HG03378 (cell line): ENCODE results near the gene LDLRAD2.

Experiments used
- ATAC-seq: cut with Tn5 transposase; IDR thresholded peaks from one replicate; pipeline ENCODE4 v1.9.1; 2021; ENCODE audit warnings: mild to moderate bottlenecking, moderate library complexity; ENCODE audit not compliant: unreplicated experiment

Gene LDLRAD2

DNA sequence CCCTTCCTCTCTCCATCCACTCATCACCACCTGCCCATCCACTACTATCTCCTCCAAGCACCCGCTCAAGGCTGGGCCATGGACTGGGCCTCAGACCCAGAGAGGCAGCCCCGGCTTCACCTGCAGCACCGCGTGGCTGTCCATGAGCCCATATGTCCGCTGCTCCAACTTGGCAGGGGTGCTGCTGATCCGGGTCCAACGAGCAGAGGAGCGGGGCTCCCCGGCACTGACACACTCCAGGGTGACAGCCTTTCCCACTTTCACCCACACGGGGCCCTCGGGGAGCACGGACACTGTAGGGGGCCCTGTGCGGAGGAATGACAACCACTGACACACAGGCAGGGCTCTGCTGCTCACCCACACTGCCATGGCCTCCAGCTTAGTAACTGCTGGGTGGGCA, 28.9 kb downstream of the LDLRAD2 start:
- no peak for ATAC-seq

DNA sequence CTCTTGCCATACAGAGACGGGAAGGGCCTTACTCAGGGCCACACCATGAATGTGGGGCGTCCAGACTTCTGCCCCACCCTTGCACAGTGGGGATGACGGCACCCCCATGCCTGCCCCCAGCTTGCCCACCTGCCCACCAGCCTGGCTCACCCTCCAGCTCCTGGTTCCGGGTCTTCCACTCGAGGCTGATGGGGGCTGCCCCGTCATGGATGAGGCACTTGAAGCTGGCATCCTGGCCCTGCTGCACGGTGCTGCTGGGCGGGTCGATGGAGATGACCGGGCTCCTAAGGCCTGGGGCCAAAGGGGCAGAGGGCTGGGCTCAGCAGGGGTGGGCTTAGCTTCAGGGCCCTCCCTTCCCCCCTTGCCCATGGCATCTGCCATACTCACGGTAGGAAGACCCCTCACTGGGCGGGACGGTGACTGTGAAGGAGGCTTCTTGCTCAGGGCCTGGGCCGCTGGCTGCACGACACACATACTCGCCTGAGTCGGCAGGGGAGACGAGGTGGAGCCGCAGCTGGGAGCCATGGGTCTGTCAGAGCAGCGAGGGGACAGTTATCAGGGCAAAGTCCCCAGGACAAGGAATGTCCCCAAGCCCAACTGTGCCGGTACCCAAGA, 29.9 kb downstream of the LDLRAD2 start:
- no peak for ATAC-seq

DNA sequence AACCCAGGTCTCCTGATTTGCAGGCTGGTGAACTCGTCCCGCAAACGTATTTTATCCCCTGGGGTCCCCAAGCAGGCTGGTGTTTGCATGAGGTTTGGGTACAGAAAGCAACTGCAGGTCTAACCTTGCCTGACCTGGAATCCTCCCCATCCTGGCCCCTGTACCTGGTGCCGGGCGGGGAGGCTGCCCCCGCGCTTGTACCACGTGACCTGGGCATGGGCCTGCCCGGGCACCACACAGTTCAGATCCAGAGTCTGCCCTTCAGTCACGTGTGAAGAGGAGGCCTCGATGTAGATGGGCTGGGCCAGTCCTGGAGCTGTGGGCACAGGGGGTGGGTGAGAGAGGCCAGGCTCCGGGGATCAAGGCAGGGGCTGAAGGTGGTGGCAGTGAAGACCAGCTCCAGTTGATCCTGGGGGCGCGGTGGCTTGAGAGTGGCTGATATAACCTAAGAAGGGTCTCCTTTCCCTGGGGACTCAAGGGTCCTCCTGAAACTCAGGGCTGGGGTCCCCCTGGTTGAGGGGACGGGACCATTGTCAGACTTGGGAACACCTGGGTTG, 30.6 kb downstream of the LDLRAD2 start:
- no peak for ATAC-seq

DNA sequence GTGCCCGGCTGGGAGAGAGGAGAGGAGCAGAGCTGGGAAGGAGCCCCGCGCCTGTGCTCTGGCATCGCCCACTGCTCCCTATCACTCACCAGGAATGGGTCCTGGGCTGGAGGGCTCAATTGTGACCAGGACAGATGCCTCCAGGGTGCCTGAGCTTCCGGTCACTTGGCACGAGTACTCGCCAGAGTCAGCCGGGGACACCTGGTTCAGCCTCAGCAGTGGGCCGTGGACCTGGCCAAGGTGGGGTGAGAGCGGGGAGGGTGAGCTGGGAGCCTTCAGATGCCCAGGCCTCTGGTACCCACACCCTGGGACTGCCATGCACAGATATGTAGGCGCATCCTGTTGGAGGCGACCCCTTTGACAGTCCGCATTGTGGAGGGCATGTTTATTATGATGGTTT, 31.1 kb downstream of the LDLRAD2 start:
- no peak for ATAC-seq

DNA sequence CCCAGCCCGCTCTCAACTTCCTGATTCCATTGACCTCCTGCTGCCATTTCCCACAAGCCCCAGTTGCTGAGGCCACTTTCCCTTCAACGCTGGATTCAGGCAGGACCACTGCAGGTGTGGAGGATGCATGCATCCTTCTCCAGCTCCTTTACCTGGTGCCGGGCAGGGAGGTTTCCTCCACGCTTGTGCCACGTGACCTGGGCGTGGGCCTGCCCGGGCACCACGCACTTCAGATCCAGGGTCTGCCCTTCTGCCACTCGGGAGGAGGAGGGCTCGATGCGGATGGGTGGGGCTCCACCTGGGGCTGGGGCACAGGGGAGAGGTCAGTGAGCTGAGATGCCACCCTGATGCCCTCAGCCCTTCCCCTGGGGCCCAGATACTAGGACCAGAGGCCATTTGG, 31.9 kb downstream of the LDLRAD2 start:
- no peak for ATAC-seq

DNA sequence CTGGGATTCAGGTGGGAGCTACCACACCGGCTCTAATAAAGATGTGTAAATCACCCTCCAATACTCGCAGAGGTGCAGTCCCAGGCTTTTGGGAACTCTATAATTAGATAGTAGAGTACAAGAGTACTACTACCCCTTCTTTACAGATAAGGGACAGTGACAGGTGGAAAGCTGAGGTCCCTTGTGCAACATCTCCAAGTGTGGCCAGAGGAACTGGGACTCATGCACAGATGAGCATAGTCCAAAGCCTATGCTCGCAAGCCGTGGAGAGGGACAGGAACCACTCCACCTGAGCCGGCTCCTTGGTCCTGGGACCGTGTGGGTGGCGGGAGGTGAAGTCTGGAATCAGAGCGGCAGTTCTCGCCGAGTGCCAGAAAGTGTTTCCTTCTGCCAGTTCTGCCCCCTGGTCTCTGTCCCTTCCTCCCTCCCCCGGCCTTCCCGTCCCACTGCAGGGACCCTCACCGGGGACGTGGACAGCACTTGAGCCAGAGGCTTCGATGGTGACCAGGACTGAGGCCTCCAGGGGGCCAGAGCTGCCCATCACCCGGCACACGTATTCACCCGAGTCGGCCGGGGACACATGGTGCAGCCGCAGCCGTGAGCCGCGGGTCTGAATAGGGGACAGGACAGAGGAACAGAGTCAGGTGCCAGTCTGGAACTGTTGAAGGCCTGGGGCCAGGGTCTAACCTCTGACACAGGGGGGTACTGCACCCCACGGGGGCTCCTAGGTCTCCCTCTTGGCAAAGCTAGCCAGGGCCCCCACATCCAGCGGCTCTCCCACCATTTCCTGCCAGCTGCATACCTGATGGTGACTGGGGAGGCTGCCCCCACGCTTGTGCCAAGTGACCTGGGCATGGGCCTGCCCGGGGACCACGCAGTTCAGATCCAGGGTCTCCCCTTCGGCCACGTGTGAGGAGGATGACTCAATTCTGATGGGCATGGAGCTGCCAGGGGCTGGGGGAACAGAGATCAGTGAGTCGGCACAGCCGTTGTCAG, 33.9 kb downstream of the LDLRAD2 start:
- no peak for ATAC-seq

DNA sequence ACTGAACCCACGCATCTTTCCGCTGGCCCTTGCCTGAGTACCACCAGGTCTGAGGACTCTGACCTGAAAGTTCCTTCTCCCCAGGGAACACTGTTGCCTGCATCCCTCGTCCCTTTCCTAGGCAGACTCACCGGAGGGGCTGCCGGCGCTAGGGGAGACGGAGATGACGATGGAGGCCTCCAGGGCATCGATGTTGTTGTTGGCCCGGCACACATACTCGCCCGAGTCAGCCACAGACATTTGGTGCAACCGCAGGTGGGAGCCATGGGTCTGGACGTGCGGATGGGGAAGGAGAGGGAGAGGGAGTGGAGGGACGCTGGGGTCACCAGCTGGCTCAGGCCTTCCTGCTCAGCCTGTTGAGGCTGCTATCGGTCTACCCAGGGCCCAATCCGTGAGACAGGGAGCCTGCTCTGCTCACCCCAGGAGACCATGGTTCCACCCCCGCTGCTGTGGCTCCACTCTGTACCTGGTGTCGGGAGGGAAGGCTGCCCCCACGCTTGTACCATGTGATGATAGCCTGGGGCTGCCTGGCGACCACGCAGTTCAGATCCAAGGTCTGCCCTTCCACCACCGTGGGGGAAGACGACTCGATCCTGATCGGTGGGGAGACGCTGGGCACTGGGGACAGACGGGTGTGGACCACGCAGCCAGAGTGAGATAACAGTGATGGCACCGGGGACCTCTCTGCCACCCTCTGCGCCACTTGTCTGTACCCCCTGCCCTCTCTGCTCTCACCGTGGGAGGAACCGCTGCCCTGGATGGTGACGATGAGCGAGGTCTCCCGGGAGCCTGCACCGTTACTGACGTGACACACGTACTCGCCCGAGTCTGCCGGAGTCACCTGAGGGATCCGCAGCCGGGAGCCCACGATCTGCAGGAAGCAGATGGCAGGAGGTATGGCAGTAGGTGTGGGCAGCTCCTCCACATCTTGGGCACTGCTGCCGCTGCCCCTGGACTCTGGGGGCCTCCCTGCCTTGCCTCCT, 35.4 kb downstream of the LDLRAD2 start:
- ATAC-seq, result no peak

DNA sequence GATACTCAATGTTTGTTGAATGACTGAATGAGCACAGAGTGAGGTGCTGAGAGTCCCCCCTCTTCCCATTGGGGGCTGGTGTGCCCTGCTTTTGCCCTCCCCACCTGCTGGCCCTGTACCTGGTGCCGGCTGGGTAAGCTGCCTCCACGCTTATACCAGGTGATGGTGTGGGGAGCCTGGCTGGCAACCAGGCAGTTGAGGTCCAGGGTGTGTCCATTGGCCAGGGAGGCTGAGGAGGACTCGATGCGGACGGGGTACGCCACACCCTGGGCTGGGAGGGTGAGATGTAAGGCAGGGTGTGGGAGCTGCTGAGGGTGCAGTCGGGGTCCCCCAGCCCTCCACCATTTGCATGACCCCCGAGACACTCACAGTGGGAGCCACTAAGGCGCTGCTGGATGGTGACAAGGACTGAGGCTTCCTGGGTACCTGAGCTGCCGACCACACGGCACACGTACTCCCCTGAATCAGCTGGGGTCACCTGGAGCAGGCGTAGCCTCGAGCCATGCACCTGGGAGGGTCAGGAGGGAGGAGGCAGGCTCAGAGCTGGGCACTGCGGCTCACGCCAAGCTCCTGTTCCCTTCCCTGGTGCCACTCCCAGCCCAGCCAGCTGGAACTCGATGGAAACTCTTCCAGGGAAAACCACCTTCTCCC, 36.6 kb downstream of the LDLRAD2 start:
- ATAC-seq, result no peak

DNA sequence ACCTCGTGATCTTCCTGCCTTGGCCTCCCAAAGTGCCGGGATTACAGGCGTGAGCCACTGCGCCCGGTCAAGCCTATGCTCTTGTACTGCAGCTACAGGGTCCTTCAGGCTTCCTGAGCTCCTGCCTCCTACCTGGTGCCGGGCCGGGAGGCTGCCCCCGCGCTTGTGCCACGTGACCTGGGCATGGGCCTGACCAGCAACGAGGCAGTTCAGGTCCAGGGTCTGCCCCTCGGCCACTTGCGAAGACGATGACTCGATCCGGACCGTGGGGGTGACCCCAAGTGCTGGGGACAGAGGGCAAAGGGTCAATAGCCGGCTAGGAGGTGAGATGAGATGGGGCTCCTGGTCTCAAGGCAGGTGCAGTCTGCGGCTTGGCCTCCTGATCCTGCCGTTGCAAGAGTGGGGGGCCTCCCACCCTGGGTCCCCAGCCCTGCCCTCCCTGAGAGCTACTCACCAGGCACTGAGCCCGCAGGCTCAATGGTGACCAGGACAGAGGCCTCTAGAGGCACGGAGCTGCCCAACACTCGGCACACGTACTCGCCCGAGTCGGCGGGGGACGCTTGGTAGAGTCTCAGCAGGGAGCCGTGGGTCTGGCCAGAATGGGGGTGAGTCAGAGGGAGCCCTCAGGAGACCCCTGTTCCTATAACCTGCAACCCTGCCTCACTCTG, 38.0 kb downstream of the LDLRAD2 start:
- no peak for ATAC-seq

DNA sequence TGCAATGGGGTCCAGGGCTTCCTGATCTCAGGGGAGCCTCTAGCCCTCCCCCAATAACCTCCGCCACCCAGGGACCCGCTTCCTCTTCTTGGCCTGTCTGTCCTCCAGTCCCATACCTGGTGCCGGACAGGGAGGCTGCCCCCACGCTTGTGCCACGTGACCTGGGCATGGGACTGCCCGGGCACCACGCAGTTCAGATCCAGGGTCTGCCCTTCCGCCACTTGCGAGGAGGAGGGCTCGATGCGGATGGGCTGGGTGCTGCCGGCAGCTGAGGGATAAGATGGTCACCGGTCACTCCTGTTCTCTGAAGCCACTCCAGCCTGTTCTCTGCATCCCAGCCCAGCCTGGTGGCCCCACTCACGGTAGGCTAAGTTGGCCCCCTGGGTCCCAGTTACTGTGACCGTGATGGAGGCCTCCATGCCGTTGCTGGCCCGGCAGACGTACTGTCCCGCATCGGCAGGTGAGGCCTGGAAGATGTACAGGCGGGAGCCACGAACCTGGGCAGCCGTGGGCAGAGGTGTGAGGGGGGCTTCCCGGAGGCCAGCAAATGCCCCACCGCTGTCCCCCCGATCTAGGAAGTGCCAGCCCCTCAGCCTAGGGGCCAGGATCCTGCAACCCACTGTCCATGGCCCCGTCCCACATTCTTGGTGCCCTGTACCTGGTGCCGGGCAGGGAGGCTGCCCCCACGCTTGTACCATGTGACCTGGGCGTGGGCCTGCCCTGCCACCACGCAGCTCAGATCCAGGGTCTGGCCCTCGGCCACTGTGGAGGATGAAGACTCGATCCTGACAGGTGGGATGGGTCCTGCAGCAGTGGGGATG, 39.6 kb downstream of the LDLRAD2 start:
- no peak for ATAC-seq

DNA sequence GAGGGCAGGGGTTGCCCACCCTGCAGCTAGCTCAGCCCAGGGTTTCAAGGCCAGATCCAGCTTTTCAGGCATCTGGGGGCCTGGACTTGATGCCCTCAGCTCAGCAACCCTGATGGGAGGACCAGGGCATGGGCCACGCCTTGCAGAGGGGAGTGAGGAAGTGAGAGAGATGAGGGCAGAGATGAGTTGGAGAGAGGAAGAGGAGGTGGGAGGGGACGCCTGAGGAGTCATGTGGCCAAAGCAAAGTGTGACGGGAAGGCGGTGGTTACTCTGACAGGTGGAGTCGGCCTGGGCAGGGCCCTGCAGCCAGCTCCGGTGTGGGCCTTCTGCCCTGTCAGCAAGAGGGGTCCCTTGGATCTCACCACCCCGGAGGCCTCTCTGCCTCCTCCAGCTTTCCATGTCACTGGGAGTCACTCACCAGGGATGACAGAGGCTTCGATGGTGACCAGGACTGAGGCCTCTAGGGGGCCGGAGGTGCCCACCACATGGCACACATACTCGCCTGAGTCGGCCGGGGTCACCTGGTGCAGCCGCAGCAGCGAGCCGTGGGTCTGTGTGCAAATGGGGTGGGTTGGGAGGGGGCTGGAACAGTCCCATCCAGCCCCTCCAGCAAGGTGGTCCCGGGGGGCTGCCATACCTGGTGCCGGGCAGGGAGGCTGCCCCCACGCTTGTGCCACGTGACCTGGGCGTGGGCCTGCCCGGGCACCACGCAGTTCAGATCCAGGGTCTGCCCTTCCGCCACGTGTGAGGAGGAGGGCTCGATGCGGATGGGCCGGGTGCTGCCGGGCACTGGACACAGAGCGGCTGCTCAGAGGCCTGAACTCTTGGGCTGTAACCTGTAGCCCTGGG, 40.4 kb downstream of the LDLRAD2 start:
- ATAC-seq, result no peak

DNA sequence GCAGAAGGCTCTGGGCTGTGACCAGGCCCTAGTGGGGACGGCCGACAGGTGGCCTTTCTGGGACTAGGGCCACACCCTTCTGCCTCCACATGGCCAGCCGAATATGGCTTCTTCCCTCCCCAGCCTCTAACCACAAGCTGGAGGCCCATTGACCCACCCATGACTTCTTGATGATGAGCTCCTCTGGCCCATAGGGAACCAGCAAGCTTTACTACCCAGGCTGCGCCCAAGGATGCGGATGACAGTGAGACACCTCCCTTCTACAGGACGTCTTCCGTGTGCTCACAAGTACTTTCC, 41.0 kb downstream of the LDLRAD2 start:
- ATAC-seq, result no peak

DNA sequence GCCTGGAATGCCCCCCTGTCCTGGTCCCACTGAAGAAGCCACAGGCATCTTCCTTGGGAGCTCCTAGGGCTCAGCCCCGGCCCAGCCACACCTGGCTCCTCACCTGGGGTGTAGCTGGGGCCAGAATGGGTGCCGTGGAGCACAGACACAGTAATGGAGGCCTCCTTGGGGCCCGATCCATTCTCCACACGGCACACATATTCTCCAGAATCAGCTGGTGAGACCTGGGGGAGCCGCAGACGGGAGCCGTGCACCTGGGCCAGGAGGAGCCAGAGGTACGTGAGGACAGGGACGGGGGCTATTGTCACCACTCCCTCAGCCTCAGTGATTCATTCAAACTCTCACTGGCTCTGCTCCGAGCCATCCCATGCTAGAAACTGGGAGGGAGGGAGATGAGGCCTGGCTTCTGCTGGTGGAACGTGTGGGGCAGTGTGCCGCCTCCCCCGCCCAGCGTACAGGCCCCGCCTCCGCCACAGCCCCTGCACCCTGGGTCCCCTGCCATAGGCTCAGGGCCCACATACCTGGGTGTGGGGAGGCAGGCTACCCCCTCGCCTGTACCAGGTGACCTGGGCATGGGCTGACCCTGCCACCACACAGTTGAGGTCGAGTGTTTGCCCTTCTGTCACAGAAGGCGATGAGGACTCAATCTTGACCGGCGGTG, 42.2 kb downstream of the LDLRAD2 start:
- no peak for ATAC-seq

DNA sequence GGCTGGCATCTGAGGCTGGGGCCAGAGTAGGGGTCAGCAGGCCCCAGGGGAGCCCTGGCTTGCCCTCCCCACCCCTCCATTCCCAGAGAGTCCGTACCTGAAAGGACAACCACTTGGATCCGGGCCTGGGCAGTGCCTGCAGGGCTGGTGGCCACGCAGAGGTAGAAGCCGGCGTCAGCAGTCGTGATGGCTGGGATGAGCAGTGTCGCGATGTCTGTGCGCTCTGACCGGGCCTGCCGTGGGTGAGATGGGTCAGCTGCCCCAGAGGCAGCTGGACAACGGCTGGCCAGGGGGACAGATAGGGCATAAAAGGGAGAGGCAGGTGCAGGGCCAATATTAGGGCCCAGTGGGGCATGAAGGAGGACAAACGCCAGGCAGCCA, 42.7 kb downstream of the LDLRAD2 start:
- ATAC-seq, result no peak

DNA sequence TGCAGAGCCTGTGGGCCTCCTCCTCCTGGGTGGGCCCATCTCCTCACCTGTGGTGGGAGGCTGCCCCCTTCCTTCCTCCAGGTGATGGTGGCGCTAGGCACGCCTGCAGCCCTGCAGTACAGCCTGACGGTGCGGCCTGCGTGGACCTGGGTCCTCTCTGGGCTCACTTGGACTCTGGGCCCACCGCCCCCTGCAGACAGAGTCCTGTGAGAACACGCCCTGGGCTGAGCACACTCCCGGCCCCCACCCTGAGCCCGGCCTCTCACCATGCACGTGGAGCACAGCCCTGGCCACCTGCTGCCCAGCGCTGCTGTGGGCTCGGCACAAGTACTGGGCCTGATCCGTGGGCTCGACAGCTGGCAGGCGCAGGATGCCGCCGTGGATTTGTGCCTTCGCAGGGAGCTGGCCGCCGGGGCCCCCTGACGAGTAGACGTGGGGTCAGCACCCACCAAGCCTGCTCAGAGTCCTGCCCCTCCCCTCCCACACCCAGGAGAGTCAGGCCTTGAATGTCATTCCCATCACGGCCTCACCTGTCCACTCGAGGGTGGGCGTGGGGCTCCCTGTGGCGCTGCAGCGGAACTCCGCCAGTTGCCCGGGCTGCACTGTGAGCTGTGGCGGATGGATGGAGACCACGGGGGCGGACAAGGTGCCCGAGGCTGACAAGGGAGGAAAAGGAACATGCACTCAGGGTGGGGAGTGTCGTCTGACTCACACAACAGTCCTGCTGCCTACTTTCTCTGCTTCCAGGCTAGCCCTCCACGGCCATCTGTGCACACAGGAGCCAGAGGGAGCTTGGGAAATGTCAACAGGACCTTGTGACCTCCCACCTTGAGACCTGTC, 43.4 kb downstream of the LDLRAD2 start:
- ATAC-seq, result no peak

DNA sequence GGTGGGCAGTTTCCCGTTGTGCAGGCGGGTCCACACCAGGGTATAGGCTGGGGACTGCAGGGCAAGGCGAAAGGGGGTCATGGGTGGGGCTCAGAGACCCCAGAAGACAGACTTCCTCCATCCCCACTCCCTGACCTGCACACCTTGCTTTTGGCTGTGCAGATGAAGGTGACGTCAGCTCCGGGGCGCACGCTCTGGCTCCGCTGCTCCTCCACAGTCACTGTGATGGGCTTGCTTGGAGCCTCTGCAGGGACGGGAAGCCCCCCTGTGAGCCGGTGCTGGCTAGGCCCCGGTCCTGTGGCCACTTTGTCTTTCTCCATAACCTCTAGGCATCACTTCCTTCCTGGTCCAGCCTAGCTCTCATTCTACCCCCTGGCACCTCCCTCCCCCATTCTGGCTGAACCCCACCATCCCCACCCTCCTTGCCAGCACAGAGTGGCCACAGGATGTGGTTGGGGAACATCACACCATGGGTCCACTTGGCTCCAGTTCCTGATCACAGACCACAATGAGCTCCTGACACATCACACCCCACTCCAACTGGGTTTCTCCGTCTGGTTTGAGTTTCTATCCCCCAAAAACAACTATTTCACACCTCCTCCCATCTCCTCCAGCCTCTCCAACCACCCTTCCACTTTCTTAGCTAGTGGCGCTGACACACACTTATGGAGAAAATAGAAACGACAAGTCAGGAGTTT, 45.2 kb downstream of the LDLRAD2 start:
- no peak for ATAC-seq
